IPS DF 19.7 (cell line): Measurements from ENCODE around the gene BTBD8.
A peak's percentile ranks its signal among the peaks of the same experiment; 100 is the strongest.
"Not testable (repeated sequence)": the region's sequence is repeated elsewhere in the genome, so short reads cannot be mapped to it uniquely, and the experiment has no call there.

Source experiments
- DNase-seq: peaks from one replicate; pipeline ENCODE4 v3.0.0-alpha.2; 2013; ENCODE audit warnings: low read depth, low spot score

The BTBD8 gene

DNA sequence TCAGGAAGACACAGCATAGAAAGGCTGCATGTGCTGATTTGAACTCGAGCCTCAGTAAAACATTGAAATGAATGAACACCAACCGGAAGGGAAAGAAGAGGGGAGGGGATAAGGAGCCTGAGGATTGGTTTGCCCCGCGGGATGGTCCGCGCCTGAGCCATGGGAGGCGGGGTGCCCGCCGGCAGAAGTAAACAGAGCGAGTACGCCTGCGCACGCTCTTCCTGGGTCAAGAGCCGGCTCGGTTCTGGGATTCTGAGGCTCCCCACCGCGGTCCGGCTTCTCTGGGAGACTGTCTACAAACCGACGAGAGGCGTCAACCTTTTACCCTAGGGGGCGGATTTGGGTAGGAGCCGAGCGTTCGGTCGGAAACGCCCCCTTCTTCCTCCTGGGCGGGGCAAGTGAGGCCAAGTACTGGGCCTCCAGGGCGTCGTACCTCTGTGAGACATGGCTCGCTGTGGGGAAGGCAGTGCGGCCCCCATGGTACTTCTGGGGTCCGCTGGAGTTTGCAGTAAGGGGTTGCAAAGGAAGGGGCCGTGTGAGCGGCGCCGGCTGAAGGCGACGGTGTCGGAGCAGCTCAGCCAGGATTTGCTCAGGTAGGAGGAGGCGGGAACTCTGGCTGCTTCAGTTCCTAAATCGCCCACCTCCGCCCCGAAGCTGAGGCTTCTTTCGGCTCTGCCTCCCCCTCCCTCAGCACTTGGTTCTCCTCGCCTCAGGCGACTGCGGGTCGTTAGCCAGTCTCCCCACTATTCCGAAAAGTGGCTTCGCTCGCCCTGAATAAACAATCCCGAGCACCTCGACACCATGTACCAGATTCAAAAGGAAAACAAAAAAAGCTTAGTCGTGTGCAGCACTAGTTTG is at the start of gene BTBD8:
Gene BTBD8, plus strand, starts transcription at position 218 of the 858 bp plus-strand sequence. Its CDS starts 227 bp downstream, at position 445.
- DNase-seq: peak; percentile 87

- no peak for DNase-seq
Observed at GRCh38 chr1:92030656-92031107, 49.5 kb upstream of the BTBD8 start.

GRCh38 chr1:92031281-92032110 is 48.6 kb upstream of the BTBD8 start:
- no peak for DNase-seq

- DNase-seq: no peak
Observed at GRCh38 chr1:92037400-92037799, 42.7 kb upstream of the BTBD8 start.

GRCh38 chr1:92038695-92039346 is 41.3 kb upstream of the BTBD8 start:
- no peak for DNase-seq

DNA sequence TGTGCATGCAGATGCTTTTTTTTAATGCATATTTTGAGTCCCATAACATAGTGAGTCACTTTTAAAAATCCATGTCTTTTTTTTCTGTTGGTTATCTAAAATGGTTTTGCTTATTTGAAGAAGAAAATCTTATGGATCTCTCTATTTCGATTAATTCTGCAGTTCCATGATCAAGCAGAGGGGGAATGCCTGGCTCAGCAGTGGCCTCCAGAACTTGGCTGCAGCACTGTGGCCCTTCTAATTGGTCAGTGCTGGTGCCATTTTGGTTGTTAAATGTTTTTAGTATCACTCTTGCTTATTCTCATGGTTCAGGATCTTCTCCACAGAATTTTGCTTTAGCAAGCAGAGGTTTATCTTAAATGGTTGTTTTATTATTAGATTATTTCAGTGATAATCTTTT is 39.2 kb upstream of the BTBD8 start:
- no peak for DNase-seq

DNA sequence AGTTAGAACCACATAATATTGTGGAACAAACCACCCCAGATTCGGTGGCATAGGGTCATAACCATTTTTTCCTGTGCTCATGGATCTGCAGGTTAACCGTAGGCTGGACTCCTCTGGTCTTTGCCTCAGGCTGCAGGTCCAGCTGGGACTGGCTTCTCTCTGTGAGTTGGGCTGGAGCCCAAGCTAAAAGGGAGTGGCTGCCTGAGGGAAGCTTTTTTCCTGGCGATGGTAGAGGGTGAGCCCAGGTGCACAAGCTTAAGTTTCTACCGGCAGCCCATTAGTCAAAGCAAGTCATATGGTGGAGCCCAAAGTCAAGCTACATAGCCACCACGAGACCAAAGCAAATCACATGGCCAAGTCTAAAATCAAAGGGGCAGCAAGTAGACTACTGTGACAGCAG is 36.5 kb upstream of the BTBD8 start:
- no peak for DNase-seq

DNA sequence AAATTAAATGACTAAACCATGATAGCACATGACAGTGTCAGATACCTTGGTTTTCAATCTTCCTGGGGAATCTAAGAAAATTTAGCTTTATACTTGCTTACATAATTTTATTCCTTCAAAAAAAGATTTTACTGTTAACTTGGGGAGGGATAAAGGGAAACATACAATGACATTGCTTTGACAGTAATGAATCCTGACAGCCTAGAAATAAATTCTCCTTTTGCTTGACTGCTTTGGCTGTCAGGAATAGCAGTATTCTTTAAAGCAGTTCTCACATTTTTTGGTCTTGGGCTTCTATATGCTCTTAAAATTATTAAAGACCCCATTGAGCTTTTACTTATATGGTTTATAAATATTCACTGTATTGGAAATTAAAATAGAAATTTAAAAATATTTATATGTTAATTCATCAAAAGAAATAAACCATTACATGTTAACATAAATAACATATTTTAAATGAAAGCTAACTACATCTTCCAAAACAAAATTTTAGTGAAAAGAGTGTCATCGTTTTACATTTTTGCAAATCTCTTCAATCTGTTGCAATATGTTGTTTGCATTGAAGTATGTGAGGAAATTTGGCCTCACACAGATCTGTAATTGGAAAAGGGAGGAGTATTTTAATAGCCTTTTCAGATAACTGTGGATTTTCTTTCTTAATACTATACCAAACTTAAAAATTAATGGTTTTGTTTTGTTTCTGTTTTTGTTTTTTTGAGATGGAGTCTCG is 34.2 kb upstream of the BTBD8 start:
- no peak for DNase-seq

GRCh38 chr1:92051948-92052347 is 28.2 kb upstream of the BTBD8 start:
- DNase-seq: no peak

GRCh38 chr1:92065042-92065441 is 15.1 kb upstream of the BTBD8 start:
- DNase-seq: peak; percentile 3

DNA sequence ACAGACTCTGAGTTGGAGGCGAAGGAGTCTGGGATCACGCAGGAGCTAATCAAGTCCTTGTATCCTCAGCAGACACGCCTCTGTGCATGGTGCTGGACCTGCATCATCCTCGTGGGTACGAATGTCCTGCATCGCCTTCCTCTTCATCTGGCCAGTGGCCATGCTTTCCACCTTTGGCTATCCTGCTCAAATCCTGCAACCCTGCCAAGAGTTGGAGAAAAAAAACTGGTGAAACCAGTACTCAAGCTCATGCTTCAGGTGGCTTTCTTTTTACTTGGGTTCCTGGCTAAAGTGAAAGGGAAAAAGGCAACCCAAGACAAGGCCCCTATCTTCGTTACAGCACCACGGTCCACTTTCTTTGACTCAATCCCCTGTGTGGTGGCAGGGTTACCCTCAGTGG is 13.8 kb upstream of the BTBD8 start:
- no peak for DNase-seq

- no peak for DNase-seq
Observed at GRCh38 chr1:92070892-92071291, 9.3 kb upstream of the BTBD8 start.

DNA sequence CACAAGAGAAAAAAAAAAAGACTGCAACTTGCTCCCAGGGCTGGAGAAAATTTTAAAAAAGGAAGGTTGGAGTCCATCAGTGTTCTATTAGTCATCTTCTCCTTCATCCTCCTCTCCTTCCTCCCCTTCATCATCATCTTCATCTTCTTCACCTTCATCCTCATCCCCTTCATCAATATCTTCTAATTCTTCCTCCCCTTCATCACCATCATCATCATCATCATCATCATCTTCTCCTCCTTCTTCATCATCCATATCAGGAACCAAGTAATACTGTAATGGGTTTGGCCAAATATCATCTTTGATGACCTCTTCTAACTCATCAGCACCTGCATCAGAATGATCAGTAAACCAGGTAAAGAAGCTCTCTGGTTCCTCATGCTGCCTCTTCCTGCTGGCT is 5.7 kb upstream of the BTBD8 start:
- DNase-seq: not testable (repeated sequence)

- DNase-seq: no peak
Observed at GRCh38 chr1:92075311-92075710, 4.8 kb upstream of the BTBD8 start, which contains the start of gene SETSIP. TSS of gene SETSIP (minus strand) at chr1:92075411. CDS start at chr1:92075411, 0 bp downstream.

DNA sequence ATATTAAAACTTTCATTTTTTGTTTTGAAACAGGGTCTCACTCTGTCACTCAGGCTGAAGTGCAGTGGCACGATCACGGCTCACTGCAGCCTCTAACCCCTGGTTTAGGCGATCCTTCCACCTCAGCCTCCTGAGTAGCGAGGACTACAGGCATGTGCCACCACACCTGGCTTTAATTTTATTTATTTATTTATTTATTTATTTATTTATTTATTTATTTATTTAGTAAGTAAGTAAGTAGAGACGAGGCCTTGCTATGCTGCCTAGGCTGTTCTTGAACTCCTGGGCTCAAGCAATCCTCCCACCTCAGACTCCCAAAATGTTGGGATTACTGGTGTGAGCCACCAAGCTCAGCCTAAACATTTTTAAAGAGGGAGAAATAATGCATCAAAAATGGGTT is 3.8 kb upstream of the BTBD8 start:
- DNase-seq: no peak

- DNase-seq: not testable (repeated sequence)
Observed at GRCh38 chr1:92078077-92078476, 2.1 kb upstream of the BTBD8 start.

DNA sequence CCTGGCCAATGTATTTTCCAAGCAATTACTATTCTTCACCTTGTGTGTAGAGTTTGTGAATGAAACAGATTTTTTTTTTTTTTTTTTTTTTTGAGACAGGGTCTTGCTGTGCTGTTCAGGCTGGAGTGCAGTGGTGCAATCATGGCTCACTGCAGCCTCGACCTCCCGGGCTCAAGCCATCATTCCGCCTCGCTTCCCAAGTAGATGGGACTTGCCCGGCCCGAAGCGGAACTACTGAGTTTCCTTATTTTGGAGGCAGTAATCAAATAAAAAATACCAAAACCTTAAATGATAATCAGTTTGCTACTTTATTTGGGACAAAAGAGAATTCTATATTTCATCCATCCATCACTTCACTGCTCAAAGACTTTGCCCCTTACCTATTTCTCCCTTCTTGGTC is 704 bp upstream of the BTBD8 start:
- no peak for DNase-seq

DNA sequence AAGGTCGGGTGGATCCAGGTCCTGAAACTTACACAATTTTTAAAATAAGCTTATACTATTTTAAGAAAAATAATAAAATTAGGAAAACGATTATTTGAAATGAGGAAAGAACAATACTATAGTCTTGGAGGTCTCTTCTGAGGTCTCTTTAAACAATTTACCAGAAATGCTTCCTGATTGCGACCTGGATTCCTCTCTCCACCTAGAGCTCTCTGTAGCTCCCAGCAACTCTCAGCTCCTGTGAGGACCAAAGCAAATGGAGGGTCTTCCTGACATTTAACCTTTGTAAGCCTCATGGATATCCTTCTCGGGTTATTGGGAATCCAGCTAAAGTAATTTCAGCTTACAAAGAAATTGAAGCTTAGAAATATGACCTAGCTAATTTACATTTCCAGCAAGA is 886 bp downstream of the BTBD8 start:
- DNase-seq: no peak

GRCh38 chr1:92084651-92085050 is 4.5 kb downstream of the BTBD8 start:
- no peak for DNase-seq

- no peak for DNase-seq
Observed at GRCh38 chr1:92085727-92086126, 5.6 kb downstream of the BTBD8 start.

- no peak for DNase-seq
Observed at GRCh38 chr1:92087542-92087941, 7.4 kb downstream of the BTBD8 start.
